Activated gamma-delta T cell (primary cell): ENCODE measurements around the gene C18orf63.

Experiments
- DNase-seq: peaks from one replicate; lab custom pipeline; 2025; lab: John Stamatoyannopoulos, UW

The C18orf63 gene

GRCh38 chr18:74376523-74376922, 60.9 kb downstream of the C18orf63 start:
- DNase-seq, result no peak

GRCh38 chr18:74377776-74378175, 62.1 kb downstream of the C18orf63 start:
- no peak for DNase-seq

- DNase-seq, result no peak
Observed at GRCh38 chr18:74378179-74378682, 62.6 kb downstream of the C18orf63 start.

- no peak for DNase-seq
Observed at GRCh38 chr18:74380916-74381315, 65.3 kb downstream of the C18orf63 start.

GRCh38 chr18:74381621-74382295, 66.1 kb downstream of the C18orf63 start:
- no peak for DNase-seq

- DNase-seq, result no peak
Observed at GRCh38 chr18:74382481-74383017, 66.9 kb downstream of the C18orf63 start.

- DNase-seq, result no peak
Observed at GRCh38 chr18:74387383-74387782, 71.7 kb downstream of the C18orf63 start.

GRCh38 chr18:74388227-74388626, 72.6 kb downstream of the C18orf63 start:
- DNase-seq, result no peak

GRCh38 chr18:74389171-74389927, 73.7 kb downstream of the C18orf63 start:
- no peak for DNase-seq

- no peak for DNase-seq
Observed at GRCh38 chr18:74389991-74390390, 74.4 kb downstream of the C18orf63 start.

- no peak for DNase-seq
Observed at GRCh38 chr18:74390900-74391299, 75.3 kb downstream of the C18orf63 start.

GRCh38 chr18:74392323-74392722, 76.7 kb downstream of the C18orf63 start:
- no peak for DNase-seq

GRCh38 chr18:74395006-74395405, 79.4 kb downstream of the C18orf63 start:
- no peak for DNase-seq

- DNase-seq, result no peak
Observed at GRCh38 chr18:74395648-74396154, 80.1 kb downstream of the C18orf63 start.

GRCh38 chr18:74396171-74397169, 80.8 kb downstream of the C18orf63 start:
- no peak for DNase-seq

- no peak for DNase-seq
Observed at GRCh38 chr18:74397572-74397971, 81.9 kb downstream of the C18orf63 start.

GRCh38 chr18:74399091-74399887, 83.7 kb downstream of the C18orf63 start:
- no peak for DNase-seq

- no peak for DNase-seq
Observed at GRCh38 chr18:74400813-74401212, 85.2 kb downstream of the C18orf63 start.

GRCh38 chr18:74402806-74403433, 87.3 kb downstream of the C18orf63 start:
- DNase-seq, result no peak

- DNase-seq, result no peak
Observed at GRCh38 chr18:74407888-74408287, 92.2 kb downstream of the C18orf63 start.
